CD14-positive monocyte (primary cell): ENCODE results near the gene TPST1. TPM values are rescaled to one million over a fixed set of nuclear protein-coding genes. Genes with fewer than 3 reads are reported as not detected.
A peak's percentile ranks its signal among the peaks of the same experiment; 100 is the strongest.

Experiments
- DNase-seq, 3 donors: peaks; one replicate each; pipeline ENCODE4 v3.0.0-alpha.2; 2011 to 2022
- H2AFZ ChIP-seq: 2 replicates; pipeline ENCODE4 v1.6.0; 2012; ENCODE audit warnings: mild to moderate bottlenecking, low read depth, low read length, inconsistent platforms; ENCODE audit not compliant: insufficient read depth, poor library complexity, severe bottlenecking
- H3K27ac ChIP-seq, 2 donors: 1 replicate in 1 of 2; 2 replicates in 1 of 2; pipeline ENCODE4 v1.5.1; 2012 to 2013; ENCODE audit warnings: low read length in 2 of 2, control low read depth in 1 of 2, inconsistent platforms in 1 of 2, low read depth in 1 of 2, mild to moderate bottlenecking in 1 of 2
- H3K27me3 ChIP-seq, 2 donors: one replicate each; pipeline versions ENCODE4 v1.6.0 to v1.6.1; 2011 to 2013; ENCODE audit warnings: low read length in 2 of 2; ENCODE audit not compliant: control insufficient read depth in 2 of 2, insufficient read depth in 2 of 2
- H3K36me3 ChIP-seq, 2 donors: replicated peaks in 1 of 2; 1 replicate in 1 of 2; 2 replicates in 1 of 2; pipeline versions ENCODE4 v1.5.1 to v1.6.1; 2012 to 2013; ENCODE audit warnings: low read length in 2 of 2, control low read depth in 1 of 2, inconsistent platforms in 1 of 2, mild to moderate bottlenecking in 1 of 2; ENCODE audit not compliant: insufficient read depth in 2 of 2, control insufficient read depth in 1 of 2
- H3K4me1 ChIP-seq, 2 donors: 1 replicate in 1 of 2; 2 replicates in 1 of 2; pipeline versions ENCODE4 v1.5.1 to v1.6.1; 2012 to 2013; ENCODE audit warnings: low read length in 2 of 2, control low read depth in 1 of 2, inconsistent platforms in 1 of 2, mild to moderate bottlenecking in 1 of 2, moderate library complexity in 1 of 2; ENCODE audit not compliant: insufficient read depth in 2 of 2, control insufficient read depth in 1 of 2
- H3K4me2 ChIP-seq: replicated peaks from 2 replicates; pipeline ENCODE3; 2012; ENCODE audit warnings: low read length, moderate library complexity, mild to moderate bottlenecking; ENCODE audit not compliant: poor library complexity, severe bottlenecking; ENCODE audit errors: extremely low read depth
- H3K4me3 ChIP-seq, 3 experiments: fragments of 200-600 bp in 1 of 3; sonication (generic) in 1 of 3; replicated peaks in 1 of 3; 1 replicate in 2 of 3; 2 replicates in 1 of 3; pipeline ENCODE4 v1.5.1; 2011 to 2013; ENCODE audit warnings: low read length in 3 of 3, mild to moderate bottlenecking in 3 of 3, control low read depth in 2 of 3, low read depth in 2 of 3, inconsistent platforms in 1 of 3, moderate library complexity in 1 of 3
- H3K79me2 ChIP-seq: 2 replicates; pipeline ENCODE4 v1.6.0; 2012; ENCODE audit warnings: mild to moderate bottlenecking, control low read depth, inconsistent platforms, low read length, moderate library complexity; ENCODE audit not compliant: insufficient read depth
- H3K9ac ChIP-seq: 2 replicates; pipeline ENCODE4 v1.6.0; 2017; ENCODE audit warnings: low read length, mild to moderate bottlenecking; ENCODE audit not compliant: insufficient read depth, poor library complexity, severe bottlenecking
- H3K9me3 ChIP-seq, 2 donors: replicated peaks in 1 of 2; 1 replicate in 1 of 2; 2 replicates in 1 of 2; pipeline versions ENCODE4 v1.5.1 to v1.6.1; 2012 to 2013; ENCODE audit warnings: low read length in 2 of 2, control low read depth in 1 of 2; ENCODE audit not compliant: control insufficient read depth in 1 of 2, insufficient read depth in 1 of 2
- H4K20me1 ChIP-seq: 2 replicates; pipeline ENCODE4 v1.6.0; 2012; ENCODE audit warnings: mild to moderate bottlenecking, low read length, control low read depth, moderate library complexity; ENCODE audit not compliant: insufficient read depth
- H3K27ac Mint-ChIP-seq, 7 donors: one replicate each; pipeline ENCODE4 v1.8.0; 2020; ENCODE audit warnings: mild to moderate bottlenecking in 7 of 7, mixed read lengths in 7 of 7, moderate library complexity in 6 of 7, inconsistent platforms in 2 of 7
- H3K27me3 Mint-ChIP-seq, 3 donors: one replicate each; pipeline ENCODE4 v1.8.0; 2021 to 2022; ENCODE audit warnings: low read depth in 3 of 3, mild to moderate bottlenecking in 3 of 3, mixed read lengths in 3 of 3, moderate library complexity in 3 of 3, inconsistent platforms in 1 of 3
- H3K36me3 Mint-ChIP-seq, 2 donors: one replicate each; pipeline ENCODE4 v1.8.0; 2020; ENCODE audit warnings: mixed read lengths in 2 of 2, inconsistent platforms in 1 of 2, mild to moderate bottlenecking in 1 of 2
- H3K4me1 Mint-ChIP-seq: one replicate; pipeline ENCODE4 v1.8.0; 2020; ENCODE audit warnings: mild to moderate bottlenecking, mixed read lengths
- H3K4me3 Mint-ChIP-seq, 2 donors: one replicate each; pipeline ENCODE4 v1.8.0; 2020; ENCODE audit warnings: mild to moderate bottlenecking in 2 of 2, mixed read lengths in 2 of 2, moderate library complexity in 1 of 2
- H3K9me3 Mint-ChIP-seq, 7 donors: one replicate each; pipeline ENCODE4 v1.8.0; 2020 to 2022; ENCODE audit warnings: mixed read lengths in 7 of 7, mild to moderate bottlenecking in 6 of 7, moderate library complexity in 6 of 7, inconsistent platforms in 2 of 7
- WGBS: methylation state at CpG from one replicate; pipeline ENCODE4 v1.1.5; 2013; ENCODE audit warnings: missing lambda C conversion rate; ENCODE audit not compliant: insufficient coverage; 5-methylcytosine and 5-hydroxymethylcytosine counted together
- intact Hi-C, 2 donors: fragments of 100-400 bp; cut with micrococcal nuclease; formaldehyde crosslinking; loops; one replicate each; pipeline versions ENCODE4 v1.15.0 to v1.15.1; 2023
- polyA plus RNA-seq, 3 donors: library from polyadenylated mRNA; depleted of rRNA in 1 of 3; unstranded in 2 of 3; stranded (reverse) in 1 of 3; fragments of 300-500 nt in 2 of 3; fragments of >200 nt in 1 of 3; fragmentation: Illumina TruSeq in 2 of 3; gene quantifications; 1 replicate in 2 of 3; 2 replicates in 1 of 3; pipeline ENCODE4 v1.2.3, GENCODE V29; 2012 to 2021
- TF ChIP-seq, protein P1 (sequence below): fragments of 200-600 bp; IDR thresholded peaks from one replicate; pipeline ENCODE4 v1.8.0; 2022; ENCODE audit warnings: antibody characterized with exemption, mild to moderate bottlenecking

The TPST1 gene
- polyA plus RNA-seq, 3 donors: 0.54 to 4.8 (median 4.2) TPM

DNA sequence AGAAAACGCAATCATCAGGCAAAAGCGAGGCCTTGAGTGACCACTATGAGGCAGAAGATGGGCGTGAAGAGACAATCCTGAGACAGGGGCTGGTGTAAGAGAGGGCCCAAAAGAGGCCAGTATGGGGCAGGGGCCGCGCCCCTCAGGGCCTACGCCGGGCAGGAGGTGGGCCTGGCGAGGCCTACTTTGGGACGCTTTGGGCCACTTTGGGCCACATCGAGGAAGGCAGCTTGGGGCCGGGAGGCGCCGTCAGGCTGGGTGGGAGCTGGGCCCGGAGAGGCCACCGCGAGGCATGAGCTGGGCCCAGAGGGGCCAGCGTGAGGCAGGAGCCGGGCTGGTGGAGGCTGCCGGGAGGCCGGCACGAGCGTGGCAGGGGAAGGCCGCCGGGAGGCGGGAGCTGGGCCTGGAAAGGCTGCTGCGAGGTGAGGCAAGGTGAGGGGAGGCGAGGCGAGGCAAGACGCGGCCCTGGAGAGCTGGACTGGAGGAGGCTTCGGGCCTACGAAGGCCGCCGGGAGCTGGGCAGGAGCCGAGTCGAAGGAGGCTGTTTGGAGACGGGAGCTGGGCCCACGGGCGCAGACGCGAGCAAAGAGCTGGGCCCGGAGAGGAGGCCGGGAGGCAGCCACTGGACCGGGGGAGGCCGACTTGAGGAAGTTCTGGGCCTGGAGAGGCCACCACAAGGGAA is 171.3 kb downstream of the TPST1 start:
- no peak overlapping the region for H3K4me3 Mint-ChIP-seq
- WGBS: 98% methylated on average over 45 of the region's 45 CpGs
- TF ChIP-seq, protein P1, sequence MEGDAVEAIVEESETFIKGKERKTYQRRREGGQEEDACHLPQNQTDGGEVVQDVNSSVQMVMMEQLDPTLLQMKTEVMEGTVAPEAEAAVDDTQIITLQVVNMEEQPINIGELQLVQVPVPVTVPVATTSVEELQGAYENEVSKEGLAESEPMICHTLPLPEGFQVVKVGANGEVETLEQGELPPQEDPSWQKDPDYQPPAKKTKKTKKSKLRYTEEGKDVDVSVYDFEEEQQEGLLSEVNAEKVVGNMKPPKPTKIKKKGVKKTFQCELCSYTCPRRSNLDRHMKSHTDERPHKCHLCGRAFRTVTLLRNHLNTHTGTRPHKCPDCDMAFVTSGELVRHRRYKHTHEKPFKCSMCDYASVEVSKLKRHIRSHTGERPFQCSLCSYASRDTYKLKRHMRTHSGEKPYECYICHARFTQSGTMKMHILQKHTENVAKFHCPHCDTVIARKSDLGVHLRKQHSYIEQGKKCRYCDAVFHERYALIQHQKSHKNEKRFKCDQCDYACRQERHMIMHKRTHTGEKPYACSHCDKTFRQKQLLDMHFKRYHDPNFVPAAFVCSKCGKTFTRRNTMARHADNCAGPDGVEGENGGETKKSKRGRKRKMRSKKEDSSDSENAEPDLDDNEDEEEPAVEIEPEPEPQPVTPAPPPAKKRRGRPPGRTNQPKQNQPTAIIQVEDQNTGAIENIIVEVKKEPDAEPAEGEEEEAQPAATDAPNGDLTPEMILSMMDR: no peak
- DNase-seq: no peak
- intact Hi-C loops: no loop called here
- Histone ChIP-seq H3K36me3 (no peaks in the 10 kb centered on the region), H3K4me3 (no peak overlapping the region), H2AFZ (no peak overlapping the region), H3K4me1 (no peaks in the 10 kb centered on the region), H3K79me2 (no peaks in the 10 kb centered on the region), H3K27me3 (no peaks in the 10 kb centered on the region), H3K4me2 (no peak overlapping the region), H3K9ac (no peak overlapping the region), H3K27ac (no peak overlapping the region), H4K20me1 (no peaks in the 10 kb centered on the region), H3K9me3 (peaks cover 0 to 13% of the 10 kb centered on the region in 2 donors)
- peaks cover 6 to 7% of the 10 kb centered on the region in 2 donors for H3K36me3 Mint-ChIP-seq
- H3K4me1 Mint-ChIP-seq: peaks cover 6% of the 10 kb centered on the region
- H3K9me3 Mint-ChIP-seq: peaks cover 3 to 12% (median 10%) of the 10 kb centered on the region in 7 donors
- H3K27me3 Mint-ChIP-seq: peaks cover 0 to 3% (median 1%) of the 10 kb centered on the region in 3 donors
- H3K27ac Mint-ChIP-seq: peak overlapping the region in 1 of 7 donors; percentile 36

DNA sequence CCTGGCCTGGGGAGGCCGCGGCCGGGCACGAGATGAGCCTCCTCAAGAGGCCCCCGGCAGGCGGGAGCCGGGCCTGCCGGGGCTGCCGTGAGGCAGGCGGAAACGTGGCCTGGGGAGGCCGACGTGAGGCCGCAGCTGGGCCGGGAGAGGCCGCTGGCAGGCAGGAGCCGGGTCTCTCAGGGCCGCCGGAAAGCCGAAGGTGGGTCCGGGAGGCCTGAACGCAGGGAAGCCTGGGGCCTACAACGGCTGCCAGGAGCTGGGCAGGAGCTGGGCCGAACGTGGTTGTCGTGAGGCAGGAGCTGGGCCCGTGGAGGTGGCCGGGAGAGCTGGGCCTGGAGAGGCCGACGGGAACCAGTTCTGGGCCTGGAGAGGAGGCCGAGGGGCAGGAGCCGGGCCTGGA is 171.9 kb downstream of the TPST1 start:
- peaks cover 6% of the 10 kb centered on the region for H3K4me1 Mint-ChIP-seq
- Histone ChIP-seq H3K79me2 (no peaks in the 10 kb centered on the region), H3K9me3 (peaks cover 0 to 13% of the 10 kb centered on the region in 2 donors), H3K27ac (no peak overlapping the region), H3K4me2 (no peak overlapping the region), H3K36me3 (no peaks in the 10 kb centered on the region), H3K4me1 (no peaks in the 10 kb centered on the region), H4K20me1 (no peaks in the 10 kb centered on the region), H2AFZ (no peak overlapping the region), H3K4me3 (no peak overlapping the region), H3K9ac (no peak overlapping the region), H3K27me3 (no peaks in the 10 kb centered on the region)
- H3K27ac Mint-ChIP-seq: no peak overlapping the region
- H3K4me3 Mint-ChIP-seq: no peak overlapping the region
- DNase-seq: no peak
- TF ChIP-seq, protein P1: no peak
- peaks cover 3 to 12% (median 10%) of the 10 kb centered on the region in 7 donors for H3K9me3 Mint-ChIP-seq
- WGBS: 95% methylated on average over 32 of the region's 32 CpGs
- peaks cover 0 to 3% (median 1%) of the 10 kb centered on the region in 3 donors for H3K27me3 Mint-ChIP-seq
- H3K36me3 Mint-ChIP-seq: peaks cover 6 to 7% of the 10 kb centered on the region in 2 donors
- intact Hi-C loops: no loop called here
